GM19372 (cell line): ENCODE results near the gene CHMP1A.
"Not testable (repeated sequence)": the region's sequence is repeated elsewhere in the genome, so short reads cannot be mapped to it uniquely, and the experiment has no call there.

Source experiments
- ATAC-seq: cut with Tn5 transposase; IDR thresholded peaks from one replicate; pipeline ENCODE4 v1.9.1; 2021; ENCODE audit warnings: mild to moderate bottlenecking, low read depth, moderate library complexity; ENCODE audit not compliant: unreplicated experiment

CHMP1A gene

DNA sequence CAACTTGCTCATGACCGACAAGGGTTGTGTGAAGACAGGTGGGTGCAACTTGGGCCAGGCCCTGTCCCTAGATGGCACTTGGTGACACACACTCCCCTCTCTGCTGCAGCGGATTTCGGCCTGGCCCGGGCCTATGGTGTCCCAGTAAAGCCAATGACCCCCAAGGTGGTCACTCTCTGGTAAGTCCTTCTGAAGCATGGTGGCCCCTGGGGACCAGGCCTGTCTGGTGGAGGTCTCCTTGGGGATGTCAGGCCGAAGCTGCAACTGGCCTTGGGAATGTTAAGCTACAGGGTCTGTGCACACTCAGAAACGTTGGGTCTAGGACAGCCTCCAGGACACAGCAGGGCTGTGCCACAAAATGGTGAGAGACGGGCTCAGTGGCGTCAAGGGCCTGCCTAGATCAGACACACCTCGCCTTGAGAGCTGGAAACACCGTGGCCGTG is 35.8 kb upstream of the CHMP1A start:
- no peak for ATAC-seq

DNA sequence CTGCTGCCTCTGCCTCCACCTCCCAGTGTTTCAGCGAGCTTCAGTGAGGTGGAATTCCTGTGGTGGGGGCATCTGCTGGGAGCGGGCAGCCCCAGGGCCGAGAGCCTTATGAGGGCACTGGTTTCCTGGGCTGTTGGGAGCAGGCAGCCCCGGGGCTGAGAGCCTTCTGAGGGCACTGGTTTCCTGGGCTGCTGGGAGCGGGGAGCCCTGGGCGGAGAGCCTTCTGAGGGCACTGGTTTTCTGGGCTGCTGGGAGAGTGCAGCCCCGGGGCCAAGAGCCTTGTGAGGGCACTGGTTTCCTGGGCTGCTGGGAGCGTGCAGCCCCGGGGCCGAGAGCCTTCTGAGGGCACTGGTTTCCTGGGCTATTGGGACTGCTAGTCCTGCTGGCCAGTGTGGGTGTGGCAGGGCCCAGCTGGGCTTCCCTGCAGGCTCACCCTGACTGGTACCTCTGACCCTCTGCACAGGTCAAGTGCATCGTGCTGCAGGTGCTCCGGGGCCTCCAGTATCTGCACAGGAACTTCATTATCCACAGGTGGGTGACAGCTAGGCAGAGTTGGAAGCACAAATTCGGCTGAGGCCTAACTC is 34.6 kb upstream of the CHMP1A start:
- no peak for ATAC-seq

DNA sequence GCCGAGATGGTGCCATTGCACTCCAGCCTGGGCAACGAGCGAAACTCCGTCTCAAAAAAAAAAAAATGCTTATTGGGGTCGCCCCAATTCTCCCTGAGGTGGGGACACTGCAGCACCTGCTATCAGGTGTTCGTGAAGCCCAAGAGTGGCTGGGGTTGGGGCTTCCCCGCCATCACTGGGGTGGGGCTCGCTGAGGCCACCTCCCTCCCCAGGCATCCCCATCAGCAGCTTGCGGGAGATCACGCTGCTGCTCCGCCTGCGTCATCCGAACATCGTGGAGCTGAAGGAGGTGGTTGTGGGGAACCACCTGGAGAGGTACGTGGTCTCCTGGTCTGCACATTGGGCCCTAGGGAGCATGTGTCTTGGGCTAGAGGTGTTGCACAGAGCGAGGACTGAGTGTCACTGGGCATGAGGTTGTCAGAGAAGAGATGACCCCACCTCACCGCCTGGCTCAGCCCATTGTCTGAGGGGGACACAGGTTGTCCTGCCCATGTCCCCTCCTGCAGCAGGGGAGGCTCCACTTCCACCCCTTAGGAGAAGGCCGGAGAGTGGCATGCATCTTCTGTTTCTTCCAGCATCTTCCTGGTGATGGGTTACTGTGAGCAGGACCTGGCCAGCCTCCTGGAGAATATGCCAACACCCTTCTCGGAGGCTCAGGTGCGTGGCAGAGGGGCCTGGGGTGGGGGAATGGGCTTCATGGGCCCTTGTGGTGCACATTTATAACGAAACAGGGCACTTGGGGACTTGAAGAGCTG is 33.9 kb upstream of the CHMP1A start:
- no peak for ATAC-seq

DNA sequence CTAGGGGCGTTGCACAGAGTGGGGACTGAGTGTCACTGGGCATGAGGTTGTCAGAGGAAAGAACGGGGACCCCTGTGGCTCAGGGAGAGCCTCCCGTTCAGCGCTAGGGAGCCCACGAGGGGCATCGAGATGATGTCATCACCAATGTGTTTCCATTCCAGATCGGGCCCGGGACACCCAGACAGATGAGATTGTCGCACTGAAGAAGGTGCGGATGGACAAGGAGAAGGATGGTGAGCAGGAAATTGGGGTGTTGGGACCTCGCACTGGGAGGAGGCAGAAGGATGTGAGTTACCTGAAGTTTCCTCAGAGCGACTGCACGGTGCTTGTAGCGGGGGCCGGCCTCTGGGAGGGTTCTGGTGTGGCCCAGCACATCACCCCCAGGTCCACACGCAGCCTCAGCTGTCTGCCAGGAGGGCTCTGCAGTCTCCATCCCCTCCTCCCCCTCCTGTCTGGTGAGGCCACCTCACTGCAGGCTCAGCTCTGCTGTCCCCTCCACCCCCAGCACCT is 32.9 kb upstream of the CHMP1A start:
- ATAC-seq = no peak

DNA sequence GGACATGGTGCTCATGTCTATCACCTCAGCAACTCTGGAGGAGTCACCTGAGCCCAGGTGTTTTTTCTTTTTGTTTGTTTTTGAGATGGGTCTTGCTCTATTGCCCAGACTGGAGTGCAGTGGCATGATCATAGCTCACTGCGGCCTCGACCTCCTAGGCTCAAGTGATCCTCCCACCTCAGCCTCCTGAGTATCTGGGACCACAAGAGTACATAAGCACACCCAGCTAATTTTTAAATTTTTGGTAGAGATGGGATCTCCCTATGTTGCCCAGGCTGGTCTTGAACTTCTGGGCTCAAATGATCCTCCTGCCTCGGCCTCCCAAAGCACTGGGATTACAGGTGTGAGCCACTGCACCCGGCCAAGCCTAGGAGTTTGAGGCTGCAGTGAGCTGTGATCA is 32.1 kb upstream of the CHMP1A start:
- not testable (repeated sequence) for ATAC-seq

DNA sequence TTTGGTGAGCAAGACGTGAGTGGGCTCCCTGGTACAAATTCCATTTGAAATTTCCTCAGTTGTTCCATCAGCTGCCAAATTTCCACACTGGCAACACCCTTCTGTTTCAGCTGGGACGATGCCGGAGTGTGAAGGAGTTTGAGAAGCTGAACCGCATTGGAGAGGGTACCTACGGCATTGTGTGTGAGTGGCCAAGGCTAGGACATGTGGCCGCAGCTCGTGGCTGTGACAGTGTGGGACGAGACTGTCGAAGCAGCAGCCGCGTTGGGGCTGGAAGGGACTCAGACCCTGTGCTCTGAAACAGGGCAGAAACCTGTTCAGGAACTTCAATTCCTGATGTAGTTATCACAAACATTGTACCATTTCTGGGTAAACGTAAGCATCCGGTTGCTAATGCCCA is 31.6 kb upstream of the CHMP1A start:
- ATAC-seq = no peak

GRCh38 chr16:89688395-89688794 is 30.9 kb upstream of the CHMP1A start:
- no peak for ATAC-seq

- ATAC-seq = peak; percentile 35
Measured at GRCh38 chr16:89687092-89687940, 29.8 kb upstream of the CHMP1A start.

DNA sequence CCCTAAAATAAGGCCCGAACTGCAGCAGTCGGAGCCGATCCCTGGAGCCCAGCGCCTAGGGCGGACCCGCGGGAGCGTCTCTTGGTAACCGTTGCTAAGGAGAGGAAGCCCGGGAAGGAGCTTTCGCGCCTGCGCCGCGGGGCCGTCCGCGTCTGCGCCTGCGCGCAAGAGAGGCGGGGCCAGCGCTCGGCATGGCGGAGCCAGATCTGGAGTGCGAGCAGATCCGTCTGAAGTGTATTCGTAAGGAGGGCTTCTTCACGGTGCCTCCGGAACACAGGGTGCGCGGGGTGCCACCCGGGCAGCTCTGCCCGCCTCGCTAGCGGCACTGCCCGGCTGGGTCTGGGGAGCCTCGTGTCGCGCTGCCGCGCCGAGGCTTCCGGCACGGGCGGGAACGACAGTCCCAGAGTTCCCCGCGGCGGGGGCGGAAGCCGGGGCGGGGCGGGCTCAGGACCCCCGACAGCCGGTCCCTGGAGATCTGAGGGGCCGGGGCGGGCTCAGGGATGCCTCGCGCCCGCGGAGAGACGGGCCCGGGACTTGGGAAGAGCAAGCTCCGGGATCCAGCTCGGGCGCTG is 29.1 kb upstream of the CHMP1A start, which contains the start of gene CDK10:
Gene CDK10 (plus strand): TSS at position 170 of the 572 bp plus-strand sequence. CDS start 22 bp downstream, at position 192.
- ATAC-seq = peak; percentile 78

- ATAC-seq = no peak
Measured at GRCh38 chr16:89685916-89686315, 28.4 kb upstream of the CHMP1A start.

DNA sequence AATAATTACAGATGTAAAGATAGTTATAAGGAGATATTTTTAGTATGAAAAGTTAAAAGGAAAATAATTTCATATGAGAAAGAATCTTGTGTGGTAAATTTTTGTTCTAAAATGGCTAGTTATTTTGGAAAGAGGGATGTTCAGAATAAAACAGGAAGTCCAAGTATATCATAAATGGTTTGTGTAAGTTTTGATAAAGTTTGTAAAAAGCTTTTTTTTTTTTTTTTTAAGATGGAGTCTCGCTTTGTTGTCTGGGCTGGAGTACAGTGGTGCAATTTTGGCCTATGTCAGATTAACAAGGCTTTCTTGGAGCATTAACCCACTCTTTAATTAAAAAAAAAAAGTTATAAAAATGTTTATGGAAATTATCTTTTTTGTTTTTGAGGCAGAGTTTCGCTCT is 20.8 kb upstream of the CHMP1A start:
- no peak for ATAC-seq

GRCh38 chr16:89672177-89672941 is 14.9 kb upstream of the CHMP1A start:
- no peak for ATAC-seq

GRCh38 chr16:89671565-89671964 is 14.1 kb upstream of the CHMP1A start:
- not testable (repeated sequence) for ATAC-seq

DNA sequence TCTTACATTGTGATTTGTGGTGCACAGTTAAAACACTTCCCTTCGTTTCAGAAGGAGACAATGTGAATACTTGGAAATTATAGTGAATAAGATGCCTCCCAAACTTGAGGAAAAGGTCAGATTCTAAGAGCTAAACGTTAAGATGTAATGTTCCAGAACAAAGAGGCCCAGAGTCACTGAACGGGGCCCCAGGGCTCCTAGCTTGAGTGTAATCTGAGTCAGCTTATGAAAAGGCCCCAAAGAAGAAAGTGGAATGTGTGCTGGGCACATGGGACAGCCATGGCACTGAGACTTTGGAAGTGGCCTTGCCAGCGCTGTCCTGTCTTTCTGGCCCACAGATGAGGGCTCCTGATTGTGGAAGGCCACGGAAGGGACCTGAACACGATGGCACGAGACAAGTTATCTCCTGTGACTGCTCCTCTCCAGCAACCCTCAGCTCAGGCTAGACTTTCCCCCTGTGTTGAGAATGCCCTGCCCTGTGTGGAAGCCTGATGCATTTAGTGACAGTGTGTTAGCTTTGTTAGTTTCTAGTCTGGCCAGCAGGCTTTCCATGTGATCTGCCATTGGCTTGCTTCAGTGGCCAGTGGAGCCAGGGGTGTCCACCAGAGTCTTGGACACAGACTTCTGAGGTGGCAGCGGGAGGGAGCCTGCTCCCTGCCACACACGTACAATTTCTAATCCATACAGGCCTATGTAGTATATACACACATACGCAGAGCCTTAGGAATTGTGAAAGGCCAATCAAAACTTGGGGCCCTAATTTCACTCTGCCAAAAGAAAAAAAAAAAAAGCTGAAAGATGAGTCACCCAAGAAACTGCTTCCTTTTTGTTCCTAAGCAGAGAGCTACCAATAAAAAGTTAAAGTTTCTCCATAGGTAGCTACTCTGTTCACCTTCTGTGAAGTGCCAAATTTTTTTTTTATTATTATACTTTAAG is 13.3 kb upstream of the CHMP1A start:
- no peak for ATAC-seq

DNA sequence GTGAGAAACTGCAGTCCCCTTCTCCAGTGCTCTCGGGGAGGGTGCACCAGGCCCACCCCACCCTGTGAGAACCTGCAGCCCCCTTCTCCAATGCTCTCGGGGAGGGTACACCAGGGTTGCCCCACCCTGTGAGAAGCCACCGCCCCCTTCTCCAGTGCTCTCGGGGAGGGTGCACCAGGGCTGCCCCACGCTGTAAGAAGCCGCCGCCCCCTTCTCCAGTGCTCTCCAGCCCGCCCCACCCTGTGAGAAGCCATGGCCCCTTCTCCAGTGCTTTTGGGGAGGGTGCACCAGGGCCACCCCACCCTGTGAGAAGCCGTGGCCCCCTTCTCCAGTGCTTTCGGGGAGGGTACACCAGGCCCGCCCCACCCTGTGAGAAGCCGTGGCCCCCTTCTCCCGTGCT is 12.2 kb upstream of the CHMP1A start:
- ATAC-seq = no peak

DNA sequence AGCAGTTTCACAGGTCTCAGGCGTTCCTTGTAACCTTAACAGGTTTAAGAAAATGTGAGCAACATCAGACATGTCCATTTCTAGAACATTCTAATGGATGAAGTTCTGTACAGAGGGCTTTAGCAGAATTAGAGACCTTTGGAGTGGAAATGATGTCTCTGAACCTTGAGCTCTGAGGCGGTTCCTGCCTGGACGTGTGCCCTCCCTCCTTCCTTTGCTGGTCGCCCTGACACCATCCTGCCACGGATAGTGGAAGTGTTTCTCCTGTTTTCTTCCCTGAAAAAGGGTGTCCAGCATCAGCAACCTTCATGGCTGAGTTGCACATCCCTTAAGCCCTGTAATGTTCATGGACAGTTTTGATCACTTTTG is 11.3 kb upstream of the CHMP1A start:
- no peak for ATAC-seq

GRCh38 chr16:89667633-89668032 is 10.1 kb upstream of the CHMP1A start:
- no peak for ATAC-seq

DNA sequence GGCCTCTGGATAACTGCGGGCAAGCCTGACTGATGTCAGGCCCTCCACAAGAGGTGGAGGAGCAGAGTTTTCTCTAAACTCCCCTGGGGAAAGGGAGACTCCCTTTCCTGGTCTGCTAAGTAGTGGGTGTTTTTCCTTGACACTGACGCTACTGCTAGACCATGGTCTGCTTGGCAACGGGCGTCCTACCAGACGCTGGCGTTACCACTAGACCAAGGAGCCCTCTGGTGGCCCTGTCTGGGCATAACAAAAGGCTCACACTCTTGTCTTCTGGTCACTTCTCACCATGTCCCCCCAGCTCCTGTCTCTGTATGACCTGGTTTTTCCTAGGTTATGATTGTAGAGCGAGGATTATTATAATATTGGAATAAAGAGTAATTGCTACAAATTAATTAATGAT is 9.5 kb upstream of the CHMP1A start:
- ATAC-seq = not testable (repeated sequence)

GRCh38 chr16:89664238-89664637 is 6.7 kb upstream of the CHMP1A start:
- ATAC-seq = not testable (repeated sequence)
